Dermis microvascular lymphatic vessel endothelial cell (primary cell): Measurements from ENCODE around the gene UTF1. TPM values are rescaled to one million over a fixed set of nuclear protein-coding genes. Genes with fewer than 3 reads are reported as not detected.

ENCODE experiments used
- DNase-seq, 2 donors: peaks; one replicate each; pipeline versions ENCODE4 v3.0.0 to v3.0.0-alpha.2; 2010; ENCODE audit warnings: low read depth in 2 of 2
- total RNA-seq: library from RNA; depleted of rRNA; stranded (reverse); fragments of >200 nt; gene quantifications from 2 replicates; pipeline ENCODE4 v1.2.1, GENCODE V29; 2014

The UTF1 gene, protein sequence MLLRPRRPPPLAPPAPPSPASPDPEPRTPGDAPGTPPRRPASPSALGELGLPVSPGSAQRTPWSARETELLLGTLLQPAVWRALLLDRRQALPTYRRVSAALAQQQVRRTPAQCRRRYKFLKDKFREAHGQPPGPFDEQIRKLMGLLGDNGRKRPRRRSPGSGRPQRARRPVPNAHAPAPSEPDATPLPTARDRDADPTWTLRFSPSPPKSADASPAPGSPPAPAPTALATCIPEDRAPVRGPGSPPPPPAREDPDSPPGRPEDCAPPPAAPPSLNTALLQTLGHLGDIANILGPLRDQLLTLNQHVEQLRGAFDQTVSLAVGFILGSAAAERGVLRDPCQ
- total RNA-seq = not detected in 2 replicates

DNA sequence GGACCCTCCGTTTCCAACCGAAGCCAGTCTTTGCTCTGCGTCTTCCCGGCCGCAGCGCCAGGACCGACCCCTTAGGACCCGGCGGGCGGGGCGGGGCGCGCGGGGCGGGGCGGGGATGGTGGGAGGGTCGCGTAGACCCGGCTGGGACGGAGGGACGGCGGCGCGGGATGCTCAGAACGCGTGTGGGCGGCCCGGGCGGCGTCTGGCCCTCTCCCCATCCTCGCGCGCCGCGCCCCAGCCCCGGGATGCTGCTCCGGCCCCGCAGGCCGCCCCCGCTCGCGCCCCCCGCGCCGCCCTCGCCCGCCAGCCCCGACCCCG is at the start of gene UTF1:
Gene UTF1 (plus strand): TSS at position 174 of the 318 bp plus-strand sequence. CDS start 72 bp downstream, at position 246.
- DNase-seq = no peak

DNA sequence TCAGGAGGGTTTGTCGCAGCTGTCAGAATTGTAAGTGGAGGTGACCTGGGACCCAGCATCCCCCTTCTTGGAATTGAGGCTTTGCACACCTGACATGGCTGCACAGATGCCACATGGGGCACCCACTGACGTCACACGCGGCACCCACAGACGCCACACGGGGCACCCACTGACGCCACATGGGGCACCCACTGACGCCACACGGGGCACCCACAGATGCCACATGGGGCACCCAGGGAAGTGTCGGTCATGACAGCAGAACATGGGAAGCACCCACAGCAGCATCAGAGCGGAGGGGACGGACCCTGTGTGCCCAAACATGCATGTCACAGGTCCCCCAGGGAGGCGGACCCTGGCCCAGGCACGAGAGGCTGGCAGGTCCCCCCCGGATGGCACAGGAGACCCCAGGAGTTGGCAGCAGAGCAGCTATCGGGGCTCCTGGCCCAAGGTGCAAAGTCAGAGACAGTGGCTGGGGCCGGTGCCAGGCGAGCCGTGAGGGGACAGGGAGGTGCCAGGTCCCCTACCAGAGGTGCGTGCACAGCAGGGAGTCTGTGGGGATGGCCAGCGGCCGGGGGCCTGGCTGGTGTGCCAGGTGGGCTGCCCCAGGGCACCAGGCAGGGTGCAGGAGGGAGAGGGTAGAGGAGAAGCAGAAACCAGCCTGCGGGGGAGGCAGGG is 48.9 kb upstream of the UTF1 start:
- DNase-seq = no peak

DNA sequence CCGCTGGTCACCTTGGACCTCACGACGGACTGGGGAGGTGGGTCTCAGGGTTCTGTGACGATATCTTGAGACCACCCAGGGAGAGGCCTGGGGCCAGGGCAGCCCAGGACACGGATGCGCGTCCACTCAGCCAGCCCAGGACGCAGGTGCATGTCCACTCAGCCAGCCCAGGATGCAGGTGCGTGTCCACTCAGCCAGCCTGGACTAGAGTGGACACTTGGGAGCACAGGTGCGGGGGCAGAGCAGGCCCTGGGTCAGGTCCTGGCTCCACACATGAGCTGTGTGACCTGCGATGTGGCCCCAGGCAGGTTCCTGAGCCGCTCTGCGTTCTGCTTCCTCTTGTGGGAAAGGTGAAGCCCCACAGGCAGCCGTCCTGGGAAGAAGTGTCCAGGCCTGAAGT is 47.8 kb upstream of the UTF1 start:
- no peak for DNase-seq

DNA sequence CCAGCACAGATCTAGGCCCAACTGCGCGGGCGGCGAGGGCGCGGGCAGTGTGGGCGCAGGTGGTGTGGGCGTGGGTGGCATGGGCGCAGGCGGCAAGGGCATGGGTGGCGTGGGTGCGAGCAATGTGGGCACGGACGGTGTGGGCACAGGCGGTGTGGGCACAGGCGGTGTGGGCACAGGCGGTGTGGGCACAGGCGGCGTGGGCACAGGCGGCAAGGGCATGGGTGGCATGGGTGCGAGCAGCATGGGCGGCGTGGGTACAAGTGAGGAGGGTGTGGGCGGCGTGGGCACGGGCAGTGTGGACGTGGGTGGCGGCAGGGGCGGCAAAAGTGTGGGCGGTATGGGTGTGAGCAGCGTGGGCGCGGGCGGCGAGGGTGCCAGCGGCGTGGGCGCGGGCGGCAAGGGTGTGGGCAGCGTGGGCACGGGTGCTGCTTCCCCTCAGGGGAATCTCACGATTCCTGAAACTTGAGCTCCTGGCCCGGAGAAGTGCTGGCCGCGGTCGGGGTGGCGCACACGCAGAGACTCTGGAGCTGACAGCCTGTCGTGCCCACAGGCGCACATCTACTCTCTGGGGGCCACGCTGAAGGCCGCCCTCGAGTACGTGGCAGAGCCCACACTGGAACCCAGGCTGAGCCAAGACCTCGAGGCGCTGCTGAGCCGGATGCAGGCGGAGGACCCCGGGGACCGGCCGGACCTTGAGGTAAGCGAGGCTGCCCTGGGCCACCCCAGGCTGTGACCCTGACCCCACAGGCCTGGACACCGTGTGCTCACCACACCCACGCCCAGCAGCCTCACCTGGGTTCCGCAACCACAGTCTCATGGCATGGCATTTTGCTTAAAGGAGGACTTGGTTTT is 47.0 kb upstream of the UTF1 start:
- DNase-seq = no peak

DNA sequence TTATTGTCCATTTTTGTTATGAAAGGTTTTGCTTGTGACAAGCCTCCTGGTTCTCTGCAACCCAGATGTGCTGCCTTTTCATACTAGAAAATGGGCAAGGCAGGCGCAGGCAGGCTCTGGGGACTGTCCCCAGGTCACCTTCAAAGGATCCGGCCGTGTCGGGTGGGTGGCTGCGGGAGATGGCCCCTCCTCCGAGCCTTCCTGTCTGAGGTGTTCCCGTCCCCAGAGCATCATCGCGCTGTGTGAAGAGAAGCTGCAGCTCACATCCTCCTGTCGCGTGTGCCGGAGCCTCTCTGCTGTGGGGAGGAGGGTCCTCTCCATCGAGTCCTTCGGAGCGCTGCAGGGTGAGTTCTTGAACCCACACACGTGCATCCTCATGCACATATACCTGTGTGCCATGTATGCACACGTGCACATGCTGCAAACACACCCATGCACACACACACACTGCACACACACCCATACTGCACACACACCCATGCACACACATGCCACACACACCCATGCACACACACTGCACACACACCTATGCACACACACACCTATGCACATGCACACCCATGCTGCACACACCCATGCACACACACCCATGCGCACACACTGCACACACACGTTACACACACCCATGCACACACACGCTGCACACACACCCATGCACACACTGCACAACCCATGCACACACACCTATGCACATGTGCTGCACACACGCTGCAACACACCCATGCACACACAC is 46.2 kb upstream of the UTF1 start:
- DNase-seq = no peak

DNA sequence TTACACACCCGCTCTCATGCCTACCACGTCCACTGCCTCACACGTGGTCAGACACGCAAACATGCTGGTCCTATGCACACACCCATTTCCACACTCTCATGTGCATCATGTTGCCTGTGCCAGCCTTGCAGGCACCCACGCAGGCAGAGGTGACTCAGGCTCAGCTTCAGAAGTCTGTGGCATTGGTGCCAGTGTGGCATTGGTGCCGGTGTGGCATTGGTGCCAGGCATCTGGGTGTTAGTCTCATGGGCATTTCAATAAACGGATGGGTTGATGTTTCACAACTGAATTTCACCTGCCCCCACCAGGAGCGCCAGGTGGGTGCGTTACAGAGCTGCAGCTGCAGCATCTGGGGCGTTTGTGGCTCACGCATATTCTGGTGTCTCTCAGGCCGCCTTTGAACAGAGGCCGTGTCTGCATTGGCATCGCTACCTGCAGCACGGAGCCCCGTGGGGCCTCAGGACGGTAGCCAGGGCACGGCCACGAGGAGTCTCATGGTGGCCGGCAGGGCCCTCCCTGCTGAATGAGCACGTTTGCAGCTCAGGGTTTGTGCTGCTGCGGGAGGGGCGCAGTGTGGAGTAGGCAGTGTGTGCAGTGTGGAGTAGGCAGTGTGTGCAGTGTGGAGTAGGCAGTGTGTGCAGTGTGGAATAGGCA is 45.3 kb upstream of the UTF1 start:
- DNase-seq = no peak

DNA sequence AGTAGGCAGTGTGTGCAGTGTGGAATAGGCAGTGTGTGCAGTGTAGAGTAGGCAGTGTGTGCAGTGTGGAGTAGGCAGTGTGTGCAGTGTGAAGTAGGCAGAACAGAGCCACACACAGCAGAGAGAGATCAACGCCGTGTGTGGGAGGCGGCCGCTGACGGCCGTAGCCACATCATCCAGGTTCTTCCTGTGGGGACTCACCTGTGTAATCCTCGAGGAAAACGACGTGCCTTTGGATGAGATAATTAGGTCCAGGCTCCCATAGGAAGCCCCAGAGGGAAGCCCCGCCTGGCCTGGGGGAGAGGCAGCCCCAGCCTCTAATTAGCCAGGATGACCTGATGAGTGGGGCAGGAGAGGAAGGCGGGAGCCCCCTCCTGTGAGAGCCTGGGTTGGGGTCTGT is 44.6 kb upstream of the UTF1 start:
- no peak for DNase-seq

DNA sequence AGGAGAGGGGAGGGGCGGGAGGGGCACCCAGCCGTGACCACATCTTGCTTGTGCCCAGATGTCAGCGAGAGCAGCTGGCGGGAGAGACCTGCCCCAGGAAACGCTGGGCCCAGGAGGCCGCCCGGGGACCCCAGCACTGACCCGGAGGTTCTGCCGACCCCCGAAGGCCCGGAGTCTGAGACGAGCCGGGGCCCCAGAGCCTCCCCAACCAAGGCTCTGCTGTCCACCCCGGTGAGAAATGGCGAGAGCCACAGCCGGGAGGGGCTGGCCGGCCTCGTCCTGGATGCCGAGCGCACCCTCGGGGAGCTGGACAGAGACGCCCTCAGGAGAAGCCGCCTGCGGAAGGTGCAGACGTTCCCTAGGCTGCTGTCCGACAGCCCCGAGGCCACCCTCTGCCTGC is 44.1 kb upstream of the UTF1 start:
- no peak for DNase-seq

DNA sequence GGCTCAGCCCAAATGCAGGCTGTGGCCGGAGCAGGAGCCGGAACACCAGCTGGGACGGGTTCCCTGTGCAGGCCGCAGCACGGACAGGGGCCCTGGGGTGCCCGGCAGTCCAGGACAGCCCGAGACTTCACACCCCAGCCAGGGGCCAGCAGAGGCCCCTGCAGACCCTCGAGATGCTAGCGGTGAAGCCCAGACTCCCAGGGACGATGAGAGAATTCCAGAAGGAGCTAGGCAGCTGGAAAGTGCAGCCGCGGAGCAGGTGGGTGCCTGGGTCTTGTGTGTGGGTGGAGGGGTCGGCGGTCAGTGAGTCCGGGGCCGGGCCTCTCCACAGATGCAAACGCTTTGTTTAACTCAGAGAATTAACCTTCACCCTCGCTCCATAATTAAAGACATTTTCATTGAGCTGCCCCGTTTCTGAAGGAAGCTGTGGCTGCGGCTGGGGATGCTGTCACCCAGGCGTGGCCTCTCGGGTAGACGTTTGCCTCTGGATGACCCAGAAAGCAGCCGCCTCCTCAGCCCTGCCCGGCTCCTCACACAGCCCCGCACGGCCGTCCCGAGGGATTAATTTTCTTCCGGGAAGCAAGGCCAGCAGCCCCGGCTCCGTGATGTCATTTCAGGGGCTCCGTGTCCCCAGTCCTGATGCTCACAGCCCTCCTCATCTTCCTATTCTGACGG is 43.5 kb upstream of the UTF1 start:
- no peak for DNase-seq

DNA sequence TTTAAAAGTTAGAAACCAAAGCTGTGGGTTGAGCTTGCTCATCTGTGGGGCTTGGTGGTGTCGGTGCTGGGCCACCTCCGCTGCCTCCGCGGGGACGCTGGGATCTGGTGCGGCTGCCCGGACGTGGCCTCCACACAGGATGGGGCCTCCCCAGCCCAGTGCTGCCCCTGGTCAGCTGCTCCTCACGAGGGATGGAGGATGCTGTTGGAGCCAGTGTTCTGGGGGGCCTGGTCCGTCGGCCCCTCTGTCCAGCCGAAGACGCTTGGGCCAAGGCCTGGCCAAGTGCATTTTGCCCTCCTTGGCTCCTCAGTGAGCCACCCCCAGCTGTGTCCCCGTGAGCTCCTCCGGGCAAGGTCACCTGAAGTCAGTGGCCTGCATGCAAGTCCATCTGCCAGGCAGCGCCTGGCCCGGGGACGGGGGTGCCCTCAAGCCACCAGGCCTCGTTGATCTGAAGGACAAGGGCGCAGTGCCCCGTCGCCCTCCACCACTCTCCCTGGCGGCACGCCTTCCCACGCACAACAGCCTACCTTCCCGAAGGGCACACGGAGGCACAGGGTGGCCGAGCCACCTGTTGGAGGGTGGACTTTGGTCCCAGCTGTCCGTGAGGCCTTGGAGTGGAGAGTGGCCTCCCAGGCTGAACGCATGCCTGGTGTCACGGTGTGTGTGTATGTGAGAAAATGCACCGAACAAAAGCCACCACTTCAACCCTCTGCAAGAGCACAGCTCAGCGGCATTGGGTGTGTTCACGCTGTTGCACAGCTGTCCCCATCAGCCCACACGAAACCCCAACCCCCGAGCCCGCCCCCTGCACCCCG is 42.7 kb upstream of the UTF1 start:
- no peak for DNase-seq

DNA sequence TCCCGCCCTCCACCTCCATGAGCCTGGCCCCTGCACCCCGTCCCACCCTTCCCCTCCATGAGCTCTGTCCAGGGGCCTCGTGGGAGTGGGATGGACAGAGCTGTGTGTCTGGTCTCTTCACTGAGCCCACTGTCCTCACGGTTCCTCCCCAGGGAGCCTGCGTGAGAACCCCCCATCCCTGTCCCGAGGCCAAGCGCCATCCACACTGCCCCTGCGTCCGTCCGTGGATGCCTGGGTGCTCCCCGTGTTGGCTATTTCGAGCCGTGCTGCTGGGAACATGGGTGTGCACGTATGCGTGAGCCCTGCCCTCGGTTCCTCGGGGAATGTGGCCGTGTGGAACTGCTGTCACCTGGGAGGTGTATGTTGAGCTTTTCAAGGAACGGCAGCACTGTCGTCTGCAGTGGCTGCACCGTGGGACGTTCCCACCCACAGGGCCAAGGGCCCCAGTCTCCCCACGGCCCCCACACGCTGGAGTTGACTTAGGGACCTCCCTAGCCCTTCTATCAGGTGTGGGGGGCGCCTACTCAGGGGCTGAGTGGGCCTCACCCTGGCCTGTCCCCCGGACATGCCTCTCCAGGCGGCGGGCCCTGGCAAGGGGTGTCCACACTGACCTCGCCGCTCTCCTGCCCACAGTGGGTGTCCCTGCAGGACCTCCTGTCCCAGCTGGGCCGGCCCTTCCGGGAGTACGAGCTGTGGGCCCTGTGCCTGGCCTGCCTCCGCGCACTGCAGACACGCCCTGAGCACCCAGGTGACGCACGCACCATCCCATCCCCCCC is 41.9 kb upstream of the UTF1 start:
- no peak for DNase-seq

DNA sequence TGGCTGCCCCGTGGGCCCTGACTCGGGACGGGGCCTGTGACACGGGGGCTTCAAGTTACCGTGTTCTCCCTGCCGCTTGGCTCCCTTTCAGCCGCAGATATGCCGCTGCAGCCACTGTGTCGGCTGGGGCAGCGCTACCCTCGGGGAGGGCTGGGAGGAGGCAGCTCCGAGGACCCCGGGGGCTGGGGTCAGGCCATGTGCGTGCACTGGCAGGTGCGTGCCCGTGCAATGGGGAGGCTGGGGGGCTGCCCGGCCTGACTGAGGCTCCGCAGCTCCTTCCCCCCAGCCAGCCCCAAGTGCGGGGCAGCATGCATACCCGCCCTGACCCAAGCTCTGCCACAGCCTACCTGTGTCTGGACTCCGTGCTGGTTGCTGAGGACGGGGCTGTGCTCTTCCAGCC is 40.8 kb upstream of the UTF1 start:
- DNase-seq = no peak

DNA sequence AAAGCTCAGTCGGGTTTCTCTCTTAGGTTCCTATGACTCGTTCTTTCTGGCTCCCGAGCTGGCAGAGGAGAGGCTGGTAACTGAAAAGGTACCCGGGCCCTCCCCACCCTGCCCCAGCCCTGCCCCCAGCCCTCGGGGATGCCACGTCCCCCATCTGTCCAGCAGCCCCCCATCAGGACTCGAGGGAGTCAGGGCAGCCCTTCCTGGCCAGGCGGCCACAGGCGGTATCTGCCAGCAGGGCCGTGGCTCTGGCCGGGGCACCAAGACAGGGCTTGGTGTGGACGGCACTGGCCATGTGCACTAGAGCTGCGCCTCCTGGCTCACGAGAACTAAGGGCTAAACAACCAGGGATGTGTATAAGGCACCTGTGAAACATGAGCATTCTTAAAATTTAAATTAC is 40.3 kb upstream of the UTF1 start:
- DNase-seq = no peak

DNA sequence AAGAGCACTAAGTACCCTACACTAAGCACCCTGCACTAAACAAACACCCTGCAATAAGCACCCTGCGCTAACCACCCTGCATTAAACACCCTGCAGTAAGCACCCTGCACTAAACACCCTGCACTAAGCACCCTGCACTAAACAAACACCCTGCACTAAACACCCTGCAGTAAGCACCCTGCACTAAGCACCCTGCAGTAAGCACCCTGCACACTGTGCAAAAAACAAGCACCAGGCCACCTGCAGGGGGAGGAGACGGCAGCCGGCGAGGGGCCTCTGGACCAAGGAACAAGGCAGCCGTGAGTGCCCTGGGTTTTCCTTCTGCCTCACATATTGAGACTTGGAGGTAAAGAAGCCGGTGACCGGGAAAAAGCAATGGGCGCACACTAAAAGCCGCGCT is 39.8 kb upstream of the UTF1 start:
- no peak for DNase-seq

DNA sequence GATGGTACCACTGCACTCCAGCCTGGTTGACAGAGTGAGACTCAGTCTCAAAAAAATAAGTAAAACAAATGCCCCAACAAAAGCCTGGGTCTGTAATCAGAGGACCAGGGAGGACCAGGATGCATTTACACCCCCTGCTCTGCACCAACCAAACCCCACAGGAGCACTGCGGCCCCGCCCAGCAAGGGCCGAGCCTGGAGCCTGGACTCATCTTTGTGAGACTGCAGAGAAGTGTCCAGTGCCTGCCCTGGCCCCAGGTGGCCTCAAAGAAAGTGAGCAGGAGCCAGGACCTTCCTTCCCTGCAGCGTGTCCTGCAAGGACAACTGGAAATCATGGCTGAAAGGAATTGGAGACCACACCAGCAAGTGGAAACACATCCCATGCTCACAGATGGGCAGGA is 38.4 kb upstream of the UTF1 start:
- DNase-seq = no peak

DNA sequence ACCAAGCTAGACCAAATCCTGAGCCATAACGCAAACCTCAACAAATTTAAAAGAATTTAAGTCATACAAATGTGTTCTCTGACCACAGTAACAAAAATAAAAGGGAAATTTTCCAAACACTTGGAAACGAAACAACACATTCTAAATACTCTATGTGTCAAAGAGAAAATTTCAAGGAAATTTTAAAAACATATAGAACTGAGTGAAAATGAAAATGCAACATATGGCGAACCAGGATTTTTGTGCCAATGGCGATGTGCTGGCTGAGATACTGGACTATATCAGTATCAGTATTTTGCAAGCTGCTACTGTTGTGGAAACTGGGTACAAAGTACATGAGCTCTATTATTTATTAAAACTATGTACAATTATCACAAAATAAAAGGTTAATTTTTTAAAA is 35.9 kb upstream of the UTF1 start:
- no peak for DNase-seq

DNA sequence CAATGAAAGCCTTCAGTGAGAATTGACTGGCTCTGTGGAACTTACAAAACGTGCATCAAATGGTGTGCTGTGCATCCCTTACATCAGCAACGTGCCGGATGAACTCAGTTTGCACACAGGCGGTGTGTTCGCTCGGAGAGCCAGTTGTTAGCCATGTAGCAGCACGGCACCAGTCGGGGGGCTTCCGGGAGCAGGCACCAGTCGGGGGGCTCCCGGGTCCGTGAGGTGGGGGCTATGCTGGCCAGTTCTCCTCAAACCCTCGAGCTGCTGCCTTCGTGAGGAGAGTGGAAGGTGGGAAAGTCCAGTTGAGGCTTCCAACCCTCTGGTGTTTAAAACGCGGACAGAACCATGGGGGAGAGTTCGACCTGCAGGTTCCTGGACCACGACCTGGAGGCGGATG is 34.9 kb upstream of the UTF1 start:
- DNase-seq = no peak

DNA sequence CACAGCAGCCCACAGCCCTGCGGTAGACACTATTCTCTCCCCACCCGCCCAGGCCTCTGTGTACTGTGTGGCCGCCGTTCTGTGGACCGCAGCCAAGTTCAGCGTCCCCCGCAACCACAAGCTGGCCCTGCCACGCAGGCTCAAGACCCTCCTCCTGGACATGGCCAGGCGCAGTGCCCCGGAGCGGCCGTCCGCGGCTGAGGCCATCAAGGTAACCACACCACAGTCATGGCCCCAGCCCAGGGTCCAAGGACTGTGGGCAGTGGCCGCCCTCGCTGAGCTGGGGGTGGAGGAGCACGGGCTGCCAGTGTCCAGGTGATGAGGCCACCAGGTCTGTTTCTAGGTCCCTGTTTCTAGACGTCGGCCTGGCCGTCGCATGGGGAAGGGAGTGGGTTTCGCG is 34.4 kb upstream of the UTF1 start:
- no peak for DNase-seq

DNA sequence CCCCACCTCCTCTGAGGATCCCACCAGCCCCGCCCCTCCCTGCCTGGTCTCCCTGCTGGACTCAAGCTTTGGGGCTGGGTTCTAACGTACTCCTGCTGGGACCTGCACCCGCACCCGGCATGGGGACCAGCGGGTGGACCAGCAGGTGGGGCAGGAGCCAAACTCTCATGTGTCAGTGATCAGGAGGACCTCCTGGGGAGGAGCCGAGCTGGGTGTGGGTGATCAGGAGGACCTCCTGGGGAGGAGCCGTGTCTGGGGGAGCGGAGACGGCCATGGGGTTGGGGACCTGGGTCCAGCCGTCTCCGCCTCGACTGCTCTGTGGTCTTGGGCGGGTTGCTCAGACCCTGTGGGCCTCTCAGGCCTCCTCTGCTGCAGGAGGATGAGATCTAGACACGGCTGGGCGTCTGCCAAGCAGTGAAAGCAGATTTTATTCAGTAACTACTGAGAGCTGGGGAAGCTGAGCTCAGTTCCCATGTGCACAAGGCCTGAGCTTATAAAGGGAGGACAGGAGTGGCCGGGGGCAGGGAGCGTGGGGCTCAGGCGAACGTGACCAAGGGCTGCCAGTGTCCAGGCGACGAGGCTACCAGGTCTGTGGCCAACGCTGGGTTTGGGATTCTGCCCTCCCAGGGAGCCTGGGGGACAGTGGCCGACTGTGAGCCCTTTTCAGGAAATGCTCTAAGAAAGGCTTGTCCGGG is 33.6 kb upstream of the UTF1 start:
- no peak for DNase-seq
